GM12892 (cell line): Measurements from ENCODE around the gene MXRA8.

Experiments used
- POLR2A ChIP-seq: IDR thresholded peaks from 2 replicates; pipeline ENCODE4 v1.6.1; 2011; ENCODE audit warnings: low read depth, low read length, control low read depth
- POLR2AphosphoS5 ChIP-seq: IDR thresholded peaks from 2 replicates; pipeline ENCODE4 v1.6.1; 2011; ENCODE audit warnings: low read depth, low read length, control low read depth

GRCh38 chr1:1324084-1324523 is 34.3 kb downstream of the MXRA8 start:
- TF ChIP-seq POLR2AphosphoS5 (no peak), POLR2A (no peak)
